ENCODE data around the gene ANKRD33B. TPM values are rescaled to one million over a fixed set of nuclear protein-coding genes. Genes with fewer than 3 reads are reported as not detected.

Gene ANKRD33B
- total and polyA plus RNA-seq, 2 donors = 4.5 to 6.8 TPM

GRCh38 chr5:10580531-10581423 lies 16.9 kb downstream of the ANKRD33B start:
- WGBS = 95% methylated on average over 9 of the region's 9 CpGs
- H3K27me3 ChIP-seq (ENCODE audit: control insufficient read depth in 2 of 2, insufficient read depth in 1 of 2, low read length in 1 of 2) = no peaks in the 10 kb centered on the region
- H3K36me3 ChIP-seq (ENCODE audit: control insufficient read depth in 2 of 2, insufficient read depth in 2 of 2, low read length in 1 of 2) = no peaks in the 10 kb centered on the region
- no peak overlapping the region for H3K4me3 ChIP-seq (ENCODE audit: low read length in 2 of 2)
- peaks cover 0 to 2% of the 10 kb centered on the region in 2 donors for H3K9me3 ChIP-seq (ENCODE audit: control insufficient read depth in 2 of 2, insufficient read depth in 1 of 2, low read length in 1 of 2)
- DNase-seq (ENCODE audit: low read depth in 6 of 9, low spot score in 9 of 9) = no peak
- H3K27ac ChIP-seq (ENCODE audit: low read depth in 1 of 2, low read length in 1 of 2) = no peak overlapping the region
- H3K4me1 ChIP-seq (ENCODE audit: control insufficient read depth in 2 of 2, insufficient read depth in 2 of 2, low read length in 2 of 2) = peaks cover 11 to 44% of the 10 kb centered on the region in 2 donors

GRCh38 chr5:10581424-10581748 lies 17.5 kb downstream of the ANKRD33B start:
- Histone ChIP-seq H3K27ac (ENCODE audit: low read depth in 1 of 2, low read length in 1 of 2) (no peak overlapping the region), H3K4me3 (ENCODE audit: low read length in 2 of 2) (no peak overlapping the region), H3K27me3 (ENCODE audit: control insufficient read depth in 2 of 2, insufficient read depth in 1 of 2, low read length in 1 of 2) (no peaks in the 10 kb centered on the region), H3K9me3 (ENCODE audit: control insufficient read depth in 2 of 2, insufficient read depth in 1 of 2, low read length in 1 of 2) (peaks cover 0 to 2% of the 10 kb centered on the region in 2 donors), H3K36me3 (ENCODE audit: control insufficient read depth in 2 of 2, insufficient read depth in 2 of 2, low read length in 1 of 2) (no peaks in the 10 kb centered on the region), H3K4me1 (ENCODE audit: control insufficient read depth in 2 of 2, insufficient read depth in 2 of 2, low read length in 2 of 2) (peaks cover 11 to 46% of the 10 kb centered on the region in 2 donors)
- no peak for DNase-seq (ENCODE audit: low read depth in 6 of 9, low spot score in 9 of 9)
- WGBS = 100% methylated on average over 2 of the region's 2 CpGs

- 83% methylated on average over 7 of the region's 7 CpGs for WGBS
- Histone ChIP-seq H3K9me3 (ENCODE audit: control insufficient read depth in 2 of 2, insufficient read depth in 1 of 2, low read length in 1 of 2) (peaks cover 0 to 2% of the 10 kb centered on the region in 2 donors), H3K27me3 (ENCODE audit: control insufficient read depth in 2 of 2, insufficient read depth in 1 of 2, low read length in 1 of 2) (no peaks in the 10 kb centered on the region), H3K4me1 (ENCODE audit: control insufficient read depth in 2 of 2, insufficient read depth in 2 of 2, low read length in 2 of 2) (peaks cover 11 to 46% of the 10 kb centered on the region in 2 donors), H3K4me3 (ENCODE audit: low read length in 2 of 2) (no peak overlapping the region), H3K36me3 (ENCODE audit: control insufficient read depth in 2 of 2, insufficient read depth in 2 of 2, low read length in 1 of 2) (no peaks in the 10 kb centered on the region), H3K27ac (ENCODE audit: low read depth in 1 of 2, low read length in 1 of 2) (no peak overlapping the region)
- DNase-seq (ENCODE audit: low read depth in 6 of 9, low spot score in 9 of 9) = no peak
Observed at GRCh38 chr5:10581867-10582511, 18.1 kb downstream of the ANKRD33B start.

- 98% methylated on average over 8 of the region's 8 CpGs for whole genome bisulfite sequencing
- H3K27ac ChIP-seq (ENCODE audit: low read depth in 1 of 2, low read length in 1 of 2) = no peak overlapping the region
Observed at GRCh38 chr5:10582512-10582897, 18.6 kb downstream of the ANKRD33B start.

GRCh38 chr5:10583663-10584572 lies 20.0 kb downstream of the ANKRD33B start:
- DNase-seq (ENCODE audit: low read depth in 6 of 9, low spot score in 9 of 9) = no peak
- WGBS = 25% methylated on average over 13 of the region's 13 CpGs
- H3K27ac ChIP-seq (ENCODE audit: low read depth in 1 of 2, low read length in 1 of 2) = peak overlapping the region in 1 of 2 donors; percentile 51
- no peak overlapping the region for H3K4me3 ChIP-seq (ENCODE audit: low read length in 2 of 2)
- H3K4me1 ChIP-seq (ENCODE audit: control insufficient read depth in 2 of 2, insufficient read depth in 2 of 2, low read length in 2 of 2) = peaks cover 11 to 38% of the 10 kb centered on the region in 2 donors
- no peaks in the 10 kb centered on the region for H3K27me3 ChIP-seq (ENCODE audit: control insufficient read depth in 2 of 2, insufficient read depth in 1 of 2, low read length in 1 of 2)
- peaks cover 0 to 2% of the 10 kb centered on the region in 2 donors for H3K9me3 ChIP-seq (ENCODE audit: control insufficient read depth in 2 of 2, insufficient read depth in 1 of 2, low read length in 1 of 2)
- no peaks in the 10 kb centered on the region for H3K36me3 ChIP-seq (ENCODE audit: control insufficient read depth in 2 of 2, insufficient read depth in 2 of 2, low read length in 1 of 2)

More at GRCh38 chr5:10582512-10582897, 18.6 kb downstream of the ANKRD33B start:
- H3K9me3 ChIP-seq (ENCODE audit: control insufficient read depth in 2 of 2, insufficient read depth in 1 of 2, low read length in 1 of 2) = peaks cover 0 to 2% of the 10 kb centered on the region in 2 donors
- H3K36me3 ChIP-seq (ENCODE audit: control insufficient read depth in 2 of 2, insufficient read depth in 2 of 2, low read length in 1 of 2) = no peaks in the 10 kb centered on the region
- peaks cover 11 to 43% of the 10 kb centered on the region in 2 donors for H3K4me1 ChIP-seq (ENCODE audit: control insufficient read depth in 2 of 2, insufficient read depth in 2 of 2, low read length in 2 of 2)
- H3K27me3 ChIP-seq (ENCODE audit: control insufficient read depth in 2 of 2, insufficient read depth in 1 of 2, low read length in 1 of 2) = no peaks in the 10 kb centered on the region
- no peak overlapping the region for H3K4me3 ChIP-seq (ENCODE audit: low read length in 2 of 2)
- DNase-seq (ENCODE audit: low read depth in 6 of 9, low spot score in 9 of 9) = no peak

- WGBS = 71% methylated on average over 8 of the region's 8 CpGs
- Histone ChIP-seq H3K9me3 (ENCODE audit: control insufficient read depth in 2 of 2, insufficient read depth in 1 of 2, low read length in 1 of 2) (peaks cover 0 to 2% of the 10 kb centered on the region in 2 donors), H3K36me3 (ENCODE audit: control insufficient read depth in 2 of 2, insufficient read depth in 2 of 2, low read length in 1 of 2) (no peaks in the 10 kb centered on the region), H3K4me3 (ENCODE audit: low read length in 2 of 2) (no peak overlapping the region), H3K27me3 (ENCODE audit: control insufficient read depth in 2 of 2, insufficient read depth in 1 of 2, low read length in 1 of 2) (no peaks in the 10 kb centered on the region), H3K4me1 (ENCODE audit: control insufficient read depth in 2 of 2, insufficient read depth in 2 of 2, low read length in 2 of 2) (peaks cover 11 to 39% of the 10 kb centered on the region in 2 donors), H3K27ac (ENCODE audit: low read depth in 1 of 2, low read length in 1 of 2) (no peak overlapping the region)
- no peak for DNase-seq (ENCODE audit: low read depth in 6 of 9, low spot score in 9 of 9)
Observed at GRCh38 chr5:10584714-10585517, 21.0 kb downstream of the ANKRD33B start.

GRCh38 chr5:10585518-10585915 lies 21.6 kb downstream of the ANKRD33B start:
- peaks cover 11 to 33% of the 10 kb centered on the region in 2 donors for H3K4me1 ChIP-seq (ENCODE audit: control insufficient read depth in 2 of 2, insufficient read depth in 2 of 2, low read length in 2 of 2)
- WGBS = 54% methylated on average over 5 of the region's 5 CpGs

GRCh38 chr5:10586008-10586407 lies 22.1 kb downstream of the ANKRD33B start:
- Histone ChIP-seq H3K4me1 (ENCODE audit: control insufficient read depth in 2 of 2, insufficient read depth in 2 of 2, low read length in 2 of 2) (peaks cover 11 to 31% of the 10 kb centered on the region in 2 donors), H3K27me3 (ENCODE audit: control insufficient read depth in 2 of 2, insufficient read depth in 1 of 2, low read length in 1 of 2) (no peaks in the 10 kb centered on the region), H3K27ac (ENCODE audit: low read depth in 1 of 2, low read length in 1 of 2) (no peak overlapping the region), H3K4me3 (ENCODE audit: low read length in 2 of 2) (no peak overlapping the region), H3K9me3 (ENCODE audit: control insufficient read depth in 2 of 2, insufficient read depth in 1 of 2, low read length in 1 of 2) (peaks cover 0 to 2% of the 10 kb centered on the region in 2 donors), H3K36me3 (ENCODE audit: control insufficient read depth in 2 of 2, insufficient read depth in 2 of 2, low read length in 1 of 2) (no peaks in the 10 kb centered on the region)
- WGBS = 96% methylated on average over 4 of the region's 4 CpGs
- no peak for DNase-seq (ENCODE audit: low read depth in 6 of 9, low spot score in 9 of 9)

More at GRCh38 chr5:10585518-10585915, 21.6 kb downstream of the ANKRD33B start:
- no peaks in the 10 kb centered on the region for H3K27me3 ChIP-seq (ENCODE audit: control insufficient read depth in 2 of 2, insufficient read depth in 1 of 2, low read length in 1 of 2)
- peaks cover 0 to 2% of the 10 kb centered on the region in 2 donors for H3K9me3 ChIP-seq (ENCODE audit: control insufficient read depth in 2 of 2, insufficient read depth in 1 of 2, low read length in 1 of 2)
- H3K4me3 ChIP-seq (ENCODE audit: low read length in 2 of 2) = no peak overlapping the region
- H3K36me3 ChIP-seq (ENCODE audit: control insufficient read depth in 2 of 2, insufficient read depth in 2 of 2, low read length in 1 of 2) = no peaks in the 10 kb centered on the region
- no peak overlapping the region for H3K27ac ChIP-seq (ENCODE audit: low read depth in 1 of 2, low read length in 1 of 2)
- no peak for DNase-seq (ENCODE audit: low read depth in 6 of 9, low spot score in 9 of 9)
